Gastrocnemius medialis (tissue), 4 donors: ENCODE results near the gene STRN3. TPM values are rescaled to one million over a fixed set of nuclear protein-coding genes. Genes with fewer than 3 reads are reported as not detected.

Experiments used
- ATAC-seq, 2 donors: fragments of 150-250 bp; one replicate each; pipeline ENCODE4 v1.9.1; 2016
- DNase-seq, 2 donors: peaks; one replicate each; pipeline ENCODE4 v3.0.0-alpha.2; 2019
- H3K27ac ChIP-seq, 4 donors: fragments of 200-600 bp; sonication (generic); 1 replicate in 1 of 4; 2 replicates in 3 of 4; pipeline ENCODE4 v1.5.1; 2016 to 2018; ENCODE audit warnings: mild to moderate bottlenecking in 2 of 4, moderate library complexity in 1 of 4
- H3K27me3 ChIP-seq, 3 donors: fragments of 200-600 bp; sonication (generic) in 2 of 3; 1 replicate in 1 of 3; 2 replicates in 2 of 3; pipeline versions ENCODE4 v1.5.1 to v1.6.0; 2016 to 2019; ENCODE audit warnings: mild to moderate bottlenecking in 1 of 3, moderate library complexity in 1 of 3
- H3K36me3 ChIP-seq, 2 donors: fragments of 200-600 bp; sonication (generic) in 1 of 2; one replicate each; pipeline ENCODE4 v1.5.1; 2017 to 2018
- H3K4me1 ChIP-seq, 2 donors: fragments of 200-600 bp; sonication (generic) in 1 of 2; one replicate each; pipeline ENCODE4 v1.5.1; 2016 to 2017; ENCODE audit warnings: mild to moderate bottlenecking in 2 of 2
- H3K4me3 ChIP-seq, 4 donors: fragments of 200-600 bp; sonication (generic) in 3 of 4; 1 replicate in 1 of 4; 2 replicates in 3 of 4; pipeline ENCODE4 v1.5.1; 2016 to 2019; ENCODE audit warnings: mild to moderate bottlenecking in 2 of 4
- H3K9me3 ChIP-seq, 3 donors: fragments of 200-600 bp; sonication (generic) in 2 of 3; 1 replicate in 1 of 3; 2 replicates in 2 of 3; pipeline ENCODE4 v1.5.1; 2016 to 2019
- CTCF ChIP-seq, 5 experiments: fragments of 450-650 bp in 3 of 5; fragments of 200-600 bp in 2 of 5; sonication (generic) in 2 of 5; IDR thresholded peaks in 4 of 5; conservative IDR thresholded peaks in 1 of 5; 1 replicate in 4 of 5; 2 replicates in 1 of 5; pipeline ENCODE4 v1.5.1; 2016 to 2019; ENCODE audit warnings: antibody characterized with exemption in 5 of 5, mild to moderate bottlenecking in 3 of 5, moderate library complexity in 3 of 5
- POLR2A ChIP-seq, 2 donors: fragments of 450-650 bp; IDR thresholded peaks; one replicate each; pipeline ENCODE4 v1.6.1; 2017; ENCODE audit warnings: antibody characterized with exemption in 2 of 2, mild to moderate bottlenecking in 2 of 2, moderate library complexity in 2 of 2
- in situ Hi-C, 4 donors: fragments of 200-750 bp; cut with MboI; loops; one replicate each; pipeline versions ENCODE4 v1.15.0 to v1.8.0; 2017; ENCODE audit warnings: low sequenced_read_pairs in 4 of 4
- intact Hi-C: fragments of 100-400 bp; cut with DNase I; formaldehyde crosslinking; loops from one replicate; pipeline ENCODE4 v1.15.1; 2023; ENCODE audit warnings: low total_unique reads
- total RNA-seq, 4 donors: library from RNA; depleted of rRNA; stranded (reverse); fragments of >200 nt; gene quantifications; one replicate each; pipeline versions ENCODE4 v1.1.0 to v1.2.3, GENCODE V29; 2016

Gene STRN3
- total RNA-seq, 4 donors from 2014 or later: 57.7 to 98.7 (median 77.9) TPM

GRCh38 chr14:31020834-31021575 is 5.2 kb downstream of the STRN3 start:
- Histone ChIP-seq H3K27ac (peak overlapping the region in 3 of 4 donors; percentile 16 to 37 (median 36)), H3K9me3 (no peaks in the 10 kb centered on the region), H3K36me3 (peaks cover 0 to 13% of the 10 kb centered on the region in 2 donors), H3K4me1 (peaks cover 29 to 34% of the 10 kb centered on the region in 2 donors), H3K27me3 (no peaks in the 10 kb centered on the region), H3K4me3 (no peak overlapping the region)
- no peak for DNase-seq
- in situ Hi-C loops: no loop called here
- TF ChIP-seq CTCF (IDR thresholded peaks at IDR 0.05 in 4 of 5, conservative IDR thresholded peaks at IDR 0.05 in 1 of 5) (no peak), POLR2A (IDR thresholded peaks at IDR 0.05) (no peak)
- ATAC-seq: no peak
- intact Hi-C loops: loop anchor here (10.0 kb wide), 1 partner anchor 1184 kb away; the partner anchor contains the start of genes RNU6-7 and RNU6-8

- Histone ChIP-seq H3K4me3 (no peak overlapping the region), H3K27me3 (no peaks in the 10 kb centered on the region), H3K36me3 (peaks cover 0 to 13% of the 10 kb centered on the region in 2 donors), H3K27ac (no peak overlapping the region), H3K4me1 (peaks cover 16 to 25% of the 10 kb centered on the region in 2 donors), H3K9me3 (no peaks in the 10 kb centered on the region)
- in situ Hi-C loops: no loop called here
- intact Hi-C loops: no loop called here
- no peak for TF ChIP-seq POLR2A (IDR thresholded peaks at IDR 0.05)
- DNase-seq: no peak
- no peak for ATAC-seq
These were observed 8.0 kb downstream of the STRN3 start for GRCh38 chr14:31018057-31018645.

- H3K27me3 ChIP-seq: no peaks in the 10 kb centered on the region
- intact Hi-C loops (no loop called here), in situ Hi-C loops (no loop called here)
- peaks cover 0 to 9% of the 10 kb centered on the region in 2 donors for H3K36me3 ChIP-seq
- H3K4me1 ChIP-seq: peaks cover 4 to 16% of the 10 kb centered on the region in 2 donors
- ATAC-seq (no peak), DNase-seq (no peak)
- no peak overlapping the region for H3K27ac ChIP-seq
- H3K4me3 ChIP-seq: no peak overlapping the region
- H3K9me3 ChIP-seq: no peaks in the 10 kb centered on the region
- TF ChIP-seq CTCF (IDR thresholded peaks at IDR 0.05 in 4 of 5, conservative IDR thresholded peaks at IDR 0.05 in 1 of 5) (no peak), POLR2A (IDR thresholded peaks at IDR 0.05) (no peak)
These were observed 12.3 kb downstream of the STRN3 start for GRCh38 chr14:31013841-31014240.

GRCh38 chr14:31010935-31011334 is 15.2 kb downstream of the STRN3 start:
- H3K36me3 ChIP-seq: peaks cover 0 to 14% of the 10 kb centered on the region in 2 donors
- intact Hi-C loops (no loop called here), in situ Hi-C loops (no loop called here)
- ATAC-seq: no peak
- TF ChIP-seq CTCF (IDR thresholded peaks at IDR 0.05 in 4 of 5, conservative IDR thresholded peaks at IDR 0.05 in 1 of 5): no peak
- TF ChIP-seq POLR2A (IDR thresholded peaks at IDR 0.05): no peak
- no peaks in the 10 kb centered on the region for H3K9me3 ChIP-seq
- no peak for DNase-seq
- H3K27me3 ChIP-seq: no peaks in the 10 kb centered on the region
- no peak overlapping the region for H3K4me3 ChIP-seq
- H3K4me1 ChIP-seq: peaks cover 14 to 19% of the 10 kb centered on the region in 2 donors
- H3K27ac ChIP-seq: no peak overlapping the region

GRCh38 chr14:31009836-31010574 is 16.2 kb downstream of the STRN3 start:
- ATAC-seq (no peak), DNase-seq (no peak)
- H3K36me3 ChIP-seq: peaks cover 0 to 14% of the 10 kb centered on the region in 2 donors
- no peak for TF ChIP-seq POLR2A (IDR thresholded peaks at IDR 0.05)
- TF ChIP-seq CTCF (IDR thresholded peaks at IDR 0.05 in 4 of 5, conservative IDR thresholded peaks at IDR 0.05 in 1 of 5): no peak
- no peaks in the 10 kb centered on the region for H3K27me3 ChIP-seq
- in situ Hi-C loops (no loop called here), intact Hi-C loops (no loop called here)
- H3K9me3 ChIP-seq: no peaks in the 10 kb centered on the region
- no peak overlapping the region for H3K4me3 ChIP-seq
- peaks cover 16 to 21% of the 10 kb centered on the region in 2 donors for H3K4me1 ChIP-seq
- H3K27ac ChIP-seq: no peak overlapping the region
